DLD1 (cell line): ENCODE results near the gene NTN1.
"Not testable (repeated sequence)": the region's sequence is repeated elsewhere in the genome, so short reads cannot be mapped to it uniquely, and the experiment has no call there.

Experiments
- in situ Hi-C: cut with HindIII; loops from 2 replicates; pipeline ENCODE4 v1.10.0; 2017; ENCODE audit warnings: low sequenced_read_pairs

Gene NTN1

GRCh38 chr17:9241371-9241712 lies 220.0 kb downstream of the NTN1 start:
- in situ Hi-C loops = no loop called here

GRCh38 chr17:9241774-9242496 lies 220.6 kb downstream of the NTN1 start:
- in situ Hi-C loops = no loop called here

- in situ Hi-C loops = no loop called here
Observed at GRCh38 chr17:9242497-9242881, 221.2 kb downstream of the NTN1 start.

- in situ Hi-C loops = no loop called here
Observed at GRCh38 chr17:9242983-9243382, 221.7 kb downstream of the NTN1 start.

GRCh38 chr17:9244066-9245052 lies 223.0 kb downstream of the NTN1 start:
- in situ Hi-C loops = no loop called here

GRCh38 chr17:9247401-9247938 lies 226.2 kb downstream of the NTN1 start:
- in situ Hi-C loops = no loop called here

GRCh38 chr17:9249245-9249953 lies 228.1 kb downstream of the NTN1 start:
- in situ Hi-C loops = no loop called here

GRCh38 chr17:9251273-9251672 lies 230.0 kb downstream of the NTN1 start:
- in situ Hi-C loops = no loop called here

GRCh38 chr17:9253308-9253707 lies 232.0 kb downstream of the NTN1 start:
- in situ Hi-C loops = no loop called here

- in situ Hi-C loops = no loop called here
Observed at GRCh38 chr17:9254841-9255240, 233.5 kb downstream of the NTN1 start.

GRCh38 chr17:9255833-9256232 lies 234.5 kb downstream of the NTN1 start:
- in situ Hi-C loops = no loop called here

- in situ Hi-C loops = no loop called here
Observed at GRCh38 chr17:9256361-9256750, 235.0 kb downstream of the NTN1 start.

GRCh38 chr17:9256751-9257629 lies 235.7 kb downstream of the NTN1 start:
- in situ Hi-C loops = no loop called here

- in situ Hi-C loops = not testable (repeated sequence)
Observed at GRCh38 chr17:9257630-9257965, 236.3 kb downstream of the NTN1 start.

- in situ Hi-C loops = no loop called here
Observed at GRCh38 chr17:9258115-9259015, 237.1 kb downstream of the NTN1 start.

GRCh38 chr17:9259419-9259818 lies 238.1 kb downstream of the NTN1 start:
- in situ Hi-C loops = no loop called here

- in situ Hi-C loops = no loop called here
Observed at GRCh38 chr17:9261081-9262012, 240.0 kb downstream of the NTN1 start.

GRCh38 chr17:9266031-9266680 lies 244.8 kb downstream of the NTN1 start:
- in situ Hi-C loops = no loop called here
